B cell (primary cell): Measurements from ENCODE around the gene DLG2. TPM values are rescaled to one million over a fixed set of nuclear protein-coding genes. Genes with fewer than 3 reads are reported as not detected.

Experiments
- ATAC-seq: fragments of 200-7000 bp; cut with Tn5 transposase; one replicate; pipeline ENCODE4 v1.10.0; 2021; ENCODE audit warnings: low read depth, mild to moderate bottlenecking, moderate number of reproducible peaks, moderate library complexity
- CTCF ChIA-PET: fragments of 350-600 bp; sonication (Branson Sonifier 250); formaldehyde crosslinking; loops from one replicate; lab custom pipeline; 2021; ENCODE audit warnings: antibody characterized with exemption, inconsistent platforms; lab: Charles Lee
- POLR2A ChIA-PET: fragments of 350-600 bp; sonication (Branson Sonifier 250); formaldehyde crosslinking; loops from one replicate; lab custom pipeline; 2021; ENCODE audit warnings: antibody characterized with exemption; lab: Charles Lee
- DNase-seq: peaks from one replicate; pipeline ENCODE4 v3.0.0; 2013
- H2AFZ ChIP-seq: 2 replicates; pipeline ENCODE4 v1.6.1; 2012; ENCODE audit warnings: mild to moderate bottlenecking, low read depth, low read length; ENCODE audit not compliant: insufficient read depth, poor library complexity, severe bottlenecking
- H3K27ac ChIP-seq, 2 donors: 1 replicate in 1 of 2; 2 replicates in 1 of 2; pipeline ENCODE4 v1.5.1; 2012 to 2013; ENCODE audit warnings: low read length in 2 of 2, mild to moderate bottlenecking in 2 of 2, moderate library complexity in 1 of 2
- H3K27me3 ChIP-seq, 4 experiments: fragments of 200-600 bp in 1 of 4; sonication (generic) in 1 of 4; replicated peaks in 1 of 4; 1 replicate in 2 of 4; 2 replicates in 2 of 4; pipeline versions ENCODE4 v1.6.1 to v1.7.0; 2013 to 2016; ENCODE audit warnings: low read length in 3 of 4, mild to moderate bottlenecking in 2 of 4, mixed read lengths in 1 of 4, moderate library complexity in 1 of 4; ENCODE audit not compliant: insufficient read depth in 4 of 4, control insufficient read depth in 3 of 4; ENCODE audit errors: control extremely low read depth in 1 of 4
- H3K36me3 ChIP-seq, 2 experiments: replicated peaks in 1 of 2; 1 replicate in 1 of 2; 2 replicates in 1 of 2; pipeline versions ENCODE4 v1.6.1 to v1.7.1; 2013; ENCODE audit warnings: low read length in 1 of 2; ENCODE audit not compliant: insufficient read depth in 2 of 2, control insufficient read depth in 1 of 2; ENCODE audit errors: control extremely low read depth in 1 of 2, extremely low read depth in 1 of 2
- H3K4me1 ChIP-seq, 2 donors: fragments of 200-600 bp in 1 of 2; sonication (generic) in 1 of 2; 1 replicate in 1 of 2; 2 replicates in 1 of 2; pipeline versions ENCODE4 v1.5.1 to v1.6.1; 2013 to 2017; ENCODE audit warnings: low read length in 2 of 2; ENCODE audit not compliant: control insufficient read depth in 2 of 2, insufficient read depth in 2 of 2
- H3K4me2 ChIP-seq: replicated peaks from 2 replicates; pipeline ENCODE3; 2012; ENCODE audit warnings: mild to moderate bottlenecking, low read depth, low read length; ENCODE audit not compliant: poor library complexity, severe bottlenecking
- H3K4me3 ChIP-seq, 5 experiments: fragments of 200-600 bp in 1 of 5; sonication (generic) in 1 of 5; 1 replicate in 3 of 5; 2 replicates in 2 of 5; pipeline versions ENCODE4 v1.5.1 to v1.7.0; 2011 to 2016; ENCODE audit warnings: low read length in 4 of 5, mild to moderate bottlenecking in 4 of 5, low read depth in 2 of 5, control low read depth in 1 of 5, moderate library complexity in 1 of 5; ENCODE audit not compliant: insufficient read depth in 1 of 5; ENCODE audit errors: control extremely low read depth in 1 of 5, extremely low read depth in 1 of 5
- H3K79me2 ChIP-seq: fragments of 200-600 bp; sonication (generic); one replicate; pipeline ENCODE4 v1.6.0; 2016; ENCODE audit warnings: low read length; ENCODE audit not compliant: control insufficient read depth, insufficient read depth
- H3K9ac ChIP-seq: fragments of 200-600 bp; sonication (generic); 2 replicates; pipeline ENCODE4 v1.6.1; 2017; ENCODE audit warnings: mild to moderate bottlenecking, low read length, moderate library complexity
- H3K9me3 ChIP-seq, 3 donors: one replicate each; pipeline versions ENCODE4 v1.6.1 to v1.7.1; 2013; ENCODE audit warnings: low read length in 2 of 3; ENCODE audit not compliant: control insufficient read depth in 2 of 3, insufficient read depth in 1 of 3; ENCODE audit errors: control extremely low read depth in 1 of 3
- H4K20me1 ChIP-seq: 2 replicates; pipeline ENCODE4 v1.6.0; 2012; ENCODE audit warnings: mild to moderate bottlenecking, low read length; ENCODE audit not compliant: insufficient read depth, control insufficient read depth, poor library complexity, severe bottlenecking
- H3K27ac Mint-ChIP-seq: one replicate; pipeline ENCODE4 v1.8.0; 2021; ENCODE audit warnings: mixed read lengths
- H3K27me3 Mint-ChIP-seq: one replicate; pipeline ENCODE4 v1.8.0; 2021; ENCODE audit warnings: mixed read lengths
- H3K4me1 Mint-ChIP-seq: one replicate; pipeline ENCODE4 v1.8.0; 2021; ENCODE audit warnings: mixed read lengths
- H3K4me3 Mint-ChIP-seq: one replicate; pipeline ENCODE4 v1.8.0; 2021; ENCODE audit warnings: mixed read lengths
- H3K9me3 Mint-ChIP-seq: one replicate; pipeline ENCODE4 v1.8.0; 2022; ENCODE audit warnings: mixed read lengths; ENCODE audit not compliant: insufficient read depth
- EZH2 ChIP-seq: IDR thresholded peaks from 2 replicates; pipeline ENCODE4 v1.6.1; 2012; ENCODE audit warnings: borderline replicate concordance, low read depth, mild to moderate bottlenecking, moderate library complexity, low read length; ENCODE audit not compliant: insufficient read depth, poor library complexity, severe bottlenecking
- WGBS: methylation state at CpG from one replicate; pipeline ENCODE4 v1.1.5; 2013; ENCODE audit warnings: missing lambda C conversion rate; ENCODE audit not compliant: insufficient coverage; 5-methylcytosine and 5-hydroxymethylcytosine counted together
- intact Hi-C: fragments of 100-400 bp; cut with micrococcal nuclease; formaldehyde crosslinking; loops from one replicate; pipeline ENCODE4 v1.10.0; 2022
- polyA plus RNA-seq: library from polyadenylated mRNA; depleted of rRNA; stranded (reverse); fragments of >200 nt; gene quantifications from 2 replicates; pipeline ENCODE4 v1.2.3, GENCODE V29; 2012
- total RNA-seq, 2 donors: library from RNA; stranded (reverse); fragments of 120-200 nt in 1 of 2; gene quantifications; 1 replicate in 1 of 2; 2 replicates in 1 of 2; pipeline versions ENCODE4 v1.2.3 to v1.2.4, GENCODE V29; 2013 to 2022
- TF ChIP-seq, protein P1 (sequence below): fragments of 200-600 bp; IDR thresholded peaks from one replicate; pipeline ENCODE4 v1.8.0; 2022; ENCODE audit warnings: antibody characterized with exemption, mild to moderate bottlenecking

Gene DLG2
- total and polyA plus RNA-seq, 2 donors (not counting 1 experiment from before 2014, with no cell fraction given), result 0.54 to 5.4 TPM

DNA sequence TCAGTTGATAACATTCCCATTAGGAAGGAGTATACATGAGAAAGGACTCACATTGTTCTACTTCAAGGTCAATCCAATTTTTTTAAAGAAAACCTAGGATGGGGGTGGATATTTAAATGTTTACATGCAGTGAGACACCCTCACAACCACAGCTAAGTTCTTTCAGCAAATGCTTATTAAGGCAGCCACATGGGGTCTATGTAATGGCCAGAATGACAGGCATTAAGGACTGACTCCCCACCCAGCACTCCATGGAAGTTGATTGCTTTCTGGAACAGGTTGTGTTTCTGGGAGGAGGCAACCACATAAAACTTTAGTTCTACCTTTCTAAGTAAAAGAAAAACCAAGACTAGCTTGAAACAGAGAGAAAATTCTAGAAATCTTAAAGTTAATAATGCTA is 1678.9 kb downstream of the DLG2 start:
- H3K27ac Mint-ChIP-seq, result no peak overlapping the region
- TF ChIP-seq, protein P1, sequence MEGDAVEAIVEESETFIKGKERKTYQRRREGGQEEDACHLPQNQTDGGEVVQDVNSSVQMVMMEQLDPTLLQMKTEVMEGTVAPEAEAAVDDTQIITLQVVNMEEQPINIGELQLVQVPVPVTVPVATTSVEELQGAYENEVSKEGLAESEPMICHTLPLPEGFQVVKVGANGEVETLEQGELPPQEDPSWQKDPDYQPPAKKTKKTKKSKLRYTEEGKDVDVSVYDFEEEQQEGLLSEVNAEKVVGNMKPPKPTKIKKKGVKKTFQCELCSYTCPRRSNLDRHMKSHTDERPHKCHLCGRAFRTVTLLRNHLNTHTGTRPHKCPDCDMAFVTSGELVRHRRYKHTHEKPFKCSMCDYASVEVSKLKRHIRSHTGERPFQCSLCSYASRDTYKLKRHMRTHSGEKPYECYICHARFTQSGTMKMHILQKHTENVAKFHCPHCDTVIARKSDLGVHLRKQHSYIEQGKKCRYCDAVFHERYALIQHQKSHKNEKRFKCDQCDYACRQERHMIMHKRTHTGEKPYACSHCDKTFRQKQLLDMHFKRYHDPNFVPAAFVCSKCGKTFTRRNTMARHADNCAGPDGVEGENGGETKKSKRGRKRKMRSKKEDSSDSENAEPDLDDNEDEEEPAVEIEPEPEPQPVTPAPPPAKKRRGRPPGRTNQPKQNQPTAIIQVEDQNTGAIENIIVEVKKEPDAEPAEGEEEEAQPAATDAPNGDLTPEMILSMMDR, result no peak
- TF ChIP-seq EZH2, result no peak
- H3K27me3 Mint-ChIP-seq, result no peaks in the 10 kb centered on the region
- H3K27me3 ChIP-seq, result no peaks in the 10 kb centered on the region
- H3K9me3 ChIP-seq, result no peaks in the 10 kb centered on the region
- no peak overlapping the region for H3K27ac ChIP-seq
- DNase-seq (no peak), ATAC-seq (no peak)
- no peaks in the 10 kb centered on the region for H3K4me1 ChIP-seq
- H3K4me3 ChIP-seq, result no peak overlapping the region
- no peak overlapping the region for H3K4me3 Mint-ChIP-seq
- no peaks in the 10 kb centered on the region for H4K20me1 ChIP-seq
- ChIA-PET POLR2A (no interaction called here), CTCF (no interaction called here)
- H3K4me1 Mint-ChIP-seq, result no peaks in the 10 kb centered on the region
- H3K4me2 ChIP-seq, result no peak overlapping the region
- no peak overlapping the region for H3K9ac ChIP-seq
- no peak overlapping the region for H2AFZ ChIP-seq
- intact Hi-C loops, result no loop called here
- H3K79me2 ChIP-seq, result no peaks in the 10 kb centered on the region
- no peaks in the 10 kb centered on the region for H3K9me3 Mint-ChIP-seq
- H3K36me3 ChIP-seq, result no peaks in the 10 kb centered on the region

GRCh38 chr11:83945976-83946375 is 1681.2 kb downstream of the DLG2 start:
- DNase-seq (no peak), ATAC-seq (no peak)
- intact Hi-C loops, result no loop called here
- Mint-ChIP-seq H3K27ac (no peak overlapping the region), H3K4me3 (no peak overlapping the region), H3K27me3 (no peaks in the 10 kb centered on the region), H3K4me1 (no peaks in the 10 kb centered on the region), H3K9me3 (peaks cover 2% of the 10 kb centered on the region)
- Histone ChIP-seq H4K20me1 (no peaks in the 10 kb centered on the region), H3K27ac (no peak overlapping the region), H3K4me1 (no peaks in the 10 kb centered on the region), H3K36me3 (no peaks in the 10 kb centered on the region), H3K27me3 (no peaks in the 10 kb centered on the region), H3K9ac (no peak overlapping the region), H3K9me3 (no peaks in the 10 kb centered on the region), H3K4me3 (no peak overlapping the region), H3K4me2 (no peak overlapping the region), H2AFZ (no peak overlapping the region), H3K79me2 (no peaks in the 10 kb centered on the region)
- no peak for TF ChIP-seq EZH2
- TF ChIP-seq, protein P1, result no peak
- WGBS, result 100% methylated on average over 2 of the region's 7 CpGs
- ChIA-PET POLR2A (no interaction called here), CTCF (no interaction called here)
